ENCODE results near the gene TRIM29.

TRIM29 gene

GRCh38 chr11:120119121-120119520 lies 18.8 kb downstream of the TRIM29 start:
- DNase-seq = no peak

DNA sequence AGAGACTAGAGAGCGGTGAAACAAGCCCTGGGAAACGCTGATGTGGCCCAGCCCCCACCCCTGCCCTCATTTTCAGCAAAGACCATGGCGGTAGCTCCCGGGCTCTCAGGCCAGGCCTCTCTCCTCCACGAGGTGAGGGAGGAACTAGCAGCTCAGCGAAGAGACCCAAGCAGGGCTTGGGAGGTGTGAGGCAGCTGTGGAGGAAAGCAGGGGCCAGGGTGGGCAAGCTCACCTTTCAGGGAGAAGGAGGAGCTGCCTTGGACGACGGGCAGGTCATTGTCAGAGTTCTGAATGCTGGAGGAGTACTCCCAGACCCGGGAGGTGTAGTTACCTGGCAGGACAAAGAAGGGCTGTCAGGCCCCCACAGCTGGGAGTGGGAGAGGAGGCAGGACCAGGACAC lies 19.9 kb downstream of the TRIM29 start:
- no peak for DNase-seq

DNA sequence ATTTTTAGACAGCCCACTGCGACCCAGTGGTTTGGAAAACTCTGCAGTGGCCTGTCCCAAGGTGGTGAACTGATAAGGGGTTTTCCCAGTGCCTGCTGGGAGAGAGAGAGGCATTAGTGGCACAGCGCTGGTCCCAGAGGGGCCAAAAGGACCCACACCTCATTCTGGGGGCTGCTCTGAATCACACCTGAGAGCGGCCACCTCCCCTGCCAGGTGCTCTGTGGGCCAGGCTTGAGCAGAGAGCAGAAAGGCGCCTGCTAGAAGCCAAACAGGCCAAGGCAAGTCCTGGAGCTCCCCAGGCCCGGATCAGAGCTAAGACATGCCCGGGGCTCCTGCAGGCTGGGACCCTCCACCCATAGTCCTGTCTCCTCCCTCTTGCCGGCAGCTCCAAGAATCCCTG lies 20.9 kb downstream of the TRIM29 start:
- DNase-seq = no peak

DNA sequence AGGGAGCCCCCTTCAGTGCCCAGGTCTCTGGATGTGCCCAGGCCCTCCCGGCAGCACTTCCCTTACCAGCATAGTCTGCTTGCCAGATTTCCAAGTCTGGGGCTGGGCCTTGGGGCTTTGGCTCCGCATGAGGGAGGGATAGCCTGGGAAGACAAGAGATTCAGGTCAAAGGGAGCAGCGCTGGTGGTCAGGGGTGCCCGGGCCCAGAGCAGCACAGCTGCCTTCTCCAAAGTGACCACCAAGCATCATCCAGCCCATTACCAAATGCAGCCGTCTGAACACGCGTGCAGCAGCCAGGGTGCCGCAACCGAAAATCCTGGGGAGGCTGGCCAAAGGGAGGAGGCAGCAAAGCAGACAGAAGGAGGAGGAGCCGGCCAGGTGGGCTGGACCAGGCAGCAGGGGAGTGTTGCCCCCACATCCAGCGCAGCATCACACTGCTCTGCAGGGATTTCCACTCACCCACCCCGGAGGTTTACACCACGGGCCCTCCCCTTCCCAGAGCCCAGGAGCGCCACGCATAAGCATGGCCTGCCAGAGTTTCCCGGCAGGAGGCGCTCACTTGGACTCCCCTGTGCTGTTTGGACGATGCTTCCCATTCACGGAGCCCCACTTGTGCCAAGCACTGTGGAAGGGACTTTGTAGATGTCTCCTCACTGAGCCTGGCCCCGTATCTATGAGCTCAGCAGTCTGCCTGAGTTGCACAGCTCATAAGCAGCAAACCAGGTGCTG lies 22.5 kb downstream of the TRIM29 start:
- DNase-seq = no peak

DNA sequence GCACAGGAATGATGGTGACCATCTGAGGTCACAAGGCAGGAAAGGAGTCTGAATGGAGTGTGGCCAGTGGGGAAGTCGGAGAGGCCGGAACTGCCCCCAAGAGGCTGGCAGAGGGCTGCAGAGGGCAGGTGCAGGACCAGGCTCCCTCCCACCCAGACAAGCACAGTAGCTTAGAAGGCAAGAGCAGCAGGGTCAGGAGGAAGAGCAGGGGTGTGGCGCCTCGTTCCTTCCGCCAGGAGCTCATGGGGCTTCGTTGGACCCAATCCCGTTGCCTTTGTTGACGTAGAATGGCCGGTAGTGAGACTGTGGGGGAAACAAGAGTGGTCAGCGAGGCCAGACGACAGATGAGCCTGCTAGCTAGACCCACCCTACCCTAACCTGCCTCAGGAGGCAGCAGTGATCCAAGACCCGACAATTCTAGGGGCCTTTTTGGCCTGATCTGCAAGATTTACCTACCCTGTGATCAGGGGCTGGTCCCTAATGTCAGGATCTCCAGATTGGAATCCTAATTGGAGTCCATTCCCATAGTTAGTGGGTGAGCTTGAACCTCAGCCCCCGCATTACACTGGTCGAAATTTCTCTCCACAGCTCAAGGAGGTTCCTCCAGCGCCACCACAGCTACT lies 25.6 kb downstream of the TRIM29 start:
- no peak for DNase-seq

DNA sequence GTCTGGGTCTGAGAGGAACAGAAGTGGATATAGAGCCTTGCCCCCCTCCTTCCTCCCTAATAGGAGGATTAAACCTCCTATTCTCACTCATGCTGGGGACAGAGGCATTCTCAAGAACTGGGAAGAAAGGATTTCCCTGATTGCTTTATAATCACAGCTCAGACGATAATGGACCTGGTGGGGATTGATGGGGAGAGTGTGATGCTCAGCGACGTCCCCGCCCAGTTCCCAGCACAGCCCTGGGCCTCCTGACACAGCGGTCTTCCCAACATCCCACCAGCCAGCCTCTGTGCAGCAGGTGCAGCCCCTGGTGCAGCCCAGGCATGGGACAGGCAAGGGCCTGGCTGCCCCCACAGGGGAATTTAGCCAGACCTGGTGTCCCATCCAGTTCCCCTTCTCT lies 28.4 kb downstream of the TRIM29 start:
- no peak for DNase-seq

GRCh38 chr11:120108785-120109168 lies 29.1 kb downstream of the TRIM29 start:
- DNase-seq = no peak

GRCh38 chr11:120108154-120108784 lies 29.6 kb downstream of the TRIM29 start:
- DNase-seq = no peak

DNA sequence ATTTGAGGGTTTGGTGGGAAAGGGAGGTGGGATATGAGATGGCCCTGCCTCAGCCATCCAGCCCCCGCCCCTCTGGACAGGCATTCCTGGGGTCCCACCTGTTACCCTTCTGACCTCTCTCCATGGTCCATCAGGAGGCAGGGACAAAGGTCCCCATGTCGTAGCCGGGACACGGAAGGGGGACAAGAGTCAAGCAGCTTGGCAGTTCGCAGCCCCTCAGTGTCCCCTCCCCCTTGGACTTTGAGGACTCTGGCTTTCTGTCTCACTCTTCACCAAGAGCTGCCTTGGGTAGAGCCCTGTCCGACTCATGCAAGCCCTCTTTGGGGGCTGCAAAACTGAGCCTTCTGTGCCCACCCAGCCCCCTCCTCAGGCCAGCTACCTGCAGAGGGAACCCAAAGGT lies 30.2 kb downstream of the TRIM29 start:
- no peak for DNase-seq

DNA sequence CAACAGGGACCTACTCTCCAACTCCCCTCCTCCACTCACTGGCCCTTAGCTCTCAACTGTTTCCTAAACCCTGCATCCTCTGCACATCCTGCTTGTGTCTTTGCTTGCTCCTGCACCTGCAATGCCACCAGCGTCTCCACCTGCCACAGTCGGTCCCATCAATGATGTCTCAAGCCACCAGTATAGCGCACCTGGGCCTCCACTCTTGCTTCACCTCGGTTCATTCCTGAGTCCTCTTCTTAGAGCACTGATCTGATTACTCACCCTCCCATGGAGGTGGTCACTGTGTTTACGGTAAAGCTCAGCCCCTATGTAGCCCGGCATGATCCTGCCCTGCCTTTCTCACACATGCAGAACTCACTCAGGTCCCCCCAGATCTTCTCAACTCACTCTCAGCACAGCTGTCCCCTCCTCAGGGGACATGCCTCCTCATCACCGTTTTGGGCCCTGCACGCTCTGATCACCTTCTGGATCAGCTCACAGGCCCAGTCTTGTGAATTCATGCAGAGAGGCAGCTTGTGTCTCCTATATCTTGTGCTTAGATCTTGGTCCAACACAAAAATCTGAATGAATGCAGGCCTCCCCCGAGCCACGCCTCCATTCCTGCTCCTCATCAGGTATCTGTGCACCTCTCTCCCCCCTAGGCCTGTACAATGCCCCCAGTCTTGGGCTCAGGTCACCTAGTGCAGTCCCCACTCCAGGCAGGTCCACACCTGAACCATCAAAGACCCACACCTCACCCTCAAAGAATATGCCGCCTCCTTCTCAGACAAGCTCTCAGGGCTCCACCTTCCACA lies 31.4 kb downstream of the TRIM29 start:
- no peak for DNase-seq

- DNase-seq = peak; percentile 67
These were observed 32.3 kb downstream of the TRIM29 start for GRCh38 chr11:120105576-120105975.

DNA sequence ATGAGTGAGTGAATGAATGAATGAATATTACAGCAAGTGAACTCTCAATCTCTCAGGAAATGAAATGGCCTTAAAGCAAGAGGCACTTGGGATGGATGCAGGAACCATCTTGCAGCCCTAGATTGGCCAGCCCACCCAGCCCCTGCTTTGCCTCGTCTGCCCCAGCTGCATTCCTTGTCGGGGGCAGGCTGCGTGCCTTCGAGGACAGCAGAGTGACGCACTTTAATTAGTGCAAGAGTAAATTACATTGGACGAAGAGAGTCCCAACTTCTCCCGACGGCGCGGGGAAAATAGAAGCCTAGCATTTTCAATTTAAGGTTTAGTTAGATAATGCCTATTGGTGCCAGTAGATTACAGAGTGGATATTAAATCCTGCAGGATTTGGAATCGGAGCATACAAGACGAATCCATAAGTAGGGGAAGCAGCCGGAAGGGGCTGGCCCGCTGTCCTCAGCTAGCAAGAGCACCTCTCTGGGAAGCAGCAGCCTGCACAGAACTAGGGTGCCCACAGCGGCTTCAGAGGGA lies 33.8 kb downstream of the TRIM29 start:
- no peak for DNase-seq

GRCh38 chr11:120102864-120103122 lies 35.1 kb downstream of the TRIM29 start:
- DNase-seq = no peak

GRCh38 chr11:120102050-120102863 lies 35.7 kb downstream of the TRIM29 start:
- no peak for DNase-seq

DNA sequence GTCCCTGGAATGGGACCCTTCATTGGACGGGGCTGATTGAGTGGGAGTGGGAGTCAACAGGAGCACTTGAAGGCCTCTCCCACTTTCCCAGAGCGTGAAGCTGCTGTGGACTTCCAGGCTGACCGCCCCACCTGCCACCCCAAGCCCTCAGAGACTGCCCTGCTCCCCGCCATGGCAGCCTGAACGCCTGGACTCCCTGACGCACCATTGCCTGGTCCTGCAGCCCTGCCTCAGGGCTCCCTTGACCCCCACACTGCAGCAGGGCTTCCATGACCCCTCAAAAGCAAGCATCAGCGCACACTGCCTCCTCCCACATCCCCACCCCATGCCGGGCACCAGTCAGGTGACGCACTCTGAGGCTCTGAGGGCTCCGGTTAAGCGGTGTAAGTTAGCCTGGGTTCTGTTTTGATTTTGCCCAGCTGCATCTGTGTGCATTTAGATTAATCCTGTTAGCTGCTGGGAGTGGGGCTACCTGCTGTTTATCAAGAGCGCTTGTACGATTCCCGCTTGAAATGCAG lies 39.4 kb downstream of the TRIM29 start:
- DNase-seq = peak; percentile 82

DNA sequence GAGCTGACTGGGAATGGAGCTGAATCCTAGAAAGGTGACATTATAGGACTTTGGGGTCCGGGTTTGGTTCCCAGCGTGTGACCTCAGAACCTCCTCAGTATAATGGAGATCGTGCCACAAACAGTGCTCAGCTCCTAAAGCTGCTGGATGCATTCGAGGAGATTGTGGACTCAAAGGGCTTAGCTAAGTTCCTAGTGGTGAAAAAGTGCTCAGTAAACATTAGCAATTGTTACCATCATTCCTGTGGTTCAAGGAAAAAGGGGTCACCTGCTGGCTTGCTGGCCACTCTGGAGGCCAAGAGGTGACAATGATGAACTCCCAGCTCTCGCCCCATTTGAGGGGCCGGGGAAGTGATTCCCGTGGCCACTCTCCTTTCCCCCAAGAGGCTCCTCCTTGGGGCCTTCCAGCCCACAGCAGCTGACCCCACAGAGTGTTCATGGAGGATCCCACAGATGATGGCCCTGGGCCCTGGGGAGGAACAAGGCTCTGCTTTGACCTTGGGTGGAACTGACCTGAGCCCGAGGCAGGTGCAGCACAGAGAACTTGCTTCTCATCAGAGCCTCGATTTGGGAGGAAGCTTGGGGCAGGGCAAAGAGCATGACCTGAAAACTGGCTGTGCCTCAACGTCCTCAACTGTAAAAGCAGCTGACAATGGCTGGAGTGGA lies 40.1 kb downstream of the TRIM29 start:
- no peak for DNase-seq

DNA sequence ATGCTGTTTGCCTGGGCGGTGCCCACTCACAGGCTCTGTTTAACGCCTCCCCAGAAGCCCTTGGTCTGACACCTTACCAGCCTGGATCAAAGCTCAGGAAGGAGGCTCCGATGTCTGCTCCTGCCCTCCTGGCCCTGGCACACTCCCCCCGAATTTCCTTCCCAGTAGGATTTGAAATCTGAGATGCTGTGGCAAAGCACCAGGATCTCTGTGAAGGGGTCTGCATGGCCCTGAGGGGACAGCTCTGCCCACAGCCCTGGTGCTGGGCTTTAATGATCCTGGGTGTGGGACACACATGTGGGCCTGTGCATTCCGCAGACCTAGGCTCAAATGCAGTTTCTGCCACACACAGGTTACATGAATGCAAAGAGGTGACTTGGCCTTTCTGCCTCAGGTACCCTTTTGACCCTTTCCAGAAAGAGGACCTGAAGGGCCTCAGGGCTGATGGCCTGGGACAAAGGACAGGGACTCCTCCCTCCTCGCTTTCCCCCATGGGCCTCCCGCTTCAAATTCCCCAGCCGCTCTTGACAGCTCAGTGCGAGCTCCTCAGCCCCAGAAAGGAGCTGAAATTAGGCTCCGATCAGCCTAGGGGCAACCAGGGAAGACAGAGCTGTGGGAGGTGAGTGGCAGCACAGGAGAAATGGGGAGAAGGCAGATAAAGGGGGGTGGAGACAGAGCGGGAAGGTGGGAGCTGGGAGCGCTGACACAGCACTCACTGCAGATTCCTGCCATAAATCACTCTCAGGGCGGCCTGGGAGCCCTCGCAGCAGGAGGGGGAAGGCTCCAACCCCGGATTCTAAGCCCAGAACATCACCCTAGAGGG lies 41.3 kb downstream of the TRIM29 start:
- no peak for DNase-seq

DNA sequence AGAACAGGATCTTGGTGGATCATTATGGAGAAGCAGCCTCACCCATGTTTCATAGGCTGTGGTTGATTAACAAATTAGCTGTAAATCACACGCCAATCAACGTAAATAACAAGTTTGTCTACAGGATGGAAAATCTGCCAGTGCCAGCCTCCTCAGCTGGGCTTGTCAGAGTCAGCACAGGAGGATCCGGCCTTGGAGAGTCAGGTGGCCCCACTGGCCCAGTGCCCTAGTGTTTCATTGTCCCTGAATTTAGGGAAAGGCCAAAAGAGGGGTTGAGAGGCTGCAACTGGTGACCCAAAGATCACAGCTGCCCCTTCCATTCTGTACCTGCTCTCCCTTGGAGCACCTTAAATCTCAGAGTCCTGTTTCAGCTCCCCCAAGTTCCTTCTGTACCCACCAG lies 42.4 kb downstream of the TRIM29 start:
- no peak for DNase-seq

DNA sequence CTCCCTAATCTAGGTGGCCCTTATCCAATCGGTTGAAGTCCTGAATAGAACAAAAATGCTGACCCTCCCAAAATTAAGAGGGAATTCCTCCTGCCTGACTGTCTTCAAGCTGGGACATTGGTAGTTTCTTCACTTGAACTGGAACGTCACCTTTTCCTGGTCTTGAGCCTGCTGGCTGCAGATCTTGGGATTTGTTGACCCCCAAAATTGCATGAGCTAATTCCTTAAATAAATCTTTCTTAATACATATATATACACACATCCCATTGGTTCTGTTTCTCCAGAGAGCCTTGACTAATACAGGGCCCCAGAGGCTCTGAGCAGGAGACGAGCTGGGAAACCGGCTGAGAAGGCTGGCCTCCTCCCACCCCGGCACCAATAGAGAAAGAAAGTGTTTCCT lies 46.2 kb downstream of the TRIM29 start:
- DNase-seq = no peak

DNA sequence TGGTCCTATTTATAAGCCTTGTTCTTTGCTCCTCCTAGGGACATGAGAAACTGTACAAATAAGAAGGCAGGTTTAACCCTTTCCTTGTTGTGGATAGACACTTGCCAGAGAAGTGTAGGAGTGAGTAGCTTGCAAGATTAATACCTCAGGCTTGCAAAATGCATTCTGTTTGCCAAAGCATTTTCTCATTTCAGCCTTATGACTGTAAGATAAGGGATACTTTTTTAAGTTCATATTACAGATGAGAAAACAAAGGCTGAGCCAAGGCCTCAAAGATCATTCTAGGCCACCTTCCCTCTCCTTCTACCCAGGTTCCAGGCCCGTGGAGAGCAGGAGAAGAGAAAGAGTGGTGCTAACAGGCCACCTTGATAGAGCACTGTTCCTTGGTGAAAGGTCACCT lies 46.8 kb downstream of the TRIM29 start:
- no peak for DNase-seq

- DNase-seq = no peak
These were observed 47.5 kb downstream of the TRIM29 start for GRCh38 chr11:120090411-120090810.

Data from NCI-H524 treated with DMSO at 0.1 percent for 48 hours (cell line).